GM06990 (cell line): ENCODE measurements around the gene TRNAU1AP.
"Not testable (repeated sequence)": the region's sequence is repeated elsewhere in the genome, so short reads cannot be mapped to it uniquely, and the experiment has no call there.

ENCODE experiments used
- DNase-seq: peaks from one replicate; pipeline ENCODE4 v3.0.0-alpha.2; 2011; ENCODE audit not compliant: insufficient read length; ENCODE audit errors: extremely low read depth
- H3K27me3 ChIP-seq: replicated peaks from 2 replicates; pipeline ENCODE4 v1.6.0; 2011; ENCODE audit warnings: low read length; ENCODE audit not compliant: control insufficient read depth, insufficient read depth
- H3K36me3 ChIP-seq: 2 replicates; pipeline ENCODE4 v1.5.1; 2011; ENCODE audit warnings: low read length; ENCODE audit not compliant: control insufficient read depth, insufficient read depth
- H3K4me3 ChIP-seq: replicated peaks from 2 replicates; pipeline ENCODE4 v1.5.1; 2011; ENCODE audit warnings: low read depth, mild to moderate bottlenecking, control low read depth, low read length
- CTCF ChIP-seq: IDR thresholded peaks from 2 replicates; pipeline ENCODE4 v1.5.1; 2011; ENCODE audit warnings: low read length, control low read depth, mild to moderate bottlenecking, inconsistent platforms; ENCODE audit not compliant: insufficient read depth, poor library complexity, severe bottlenecking

The TRNAU1AP gene

GRCh38 chr1:28519946-28520725 lies 32.7 kb upstream of the TRNAU1AP start:
- Histone ChIP-seq H3K27me3 (no peaks in the 10 kb centered on the region), H3K4me3 (no peak overlapping the region), H3K36me3 (peaks cover 3% of the 10 kb centered on the region; the same call in 1 of the 2 replicates)
- no peak for DNase-seq
- TF ChIP-seq CTCF: no peak

GRCh38 chr1:28520796-28521195 lies 32.1 kb upstream of the TRNAU1AP start:
- not testable (repeated sequence) for H3K4me3 ChIP-seq, DNase-seq, H3K27me3 ChIP-seq, H3K36me3 ChIP-seq

- Histone ChIP-seq H3K27me3 (no peaks in the 10 kb centered on the region), H3K4me3 (no peak overlapping the region), H3K36me3 (peaks cover 3% of the 10 kb centered on the region; the same call in 1 of the 2 replicates)
- no peak for DNase-seq
- no peak for TF ChIP-seq CTCF
These were observed 31.3 kb upstream of the TRNAU1AP start for GRCh38 chr1:28521502-28522164.

- not testable (repeated sequence) for DNase-seq, H3K27me3 ChIP-seq, H3K36me3 ChIP-seq, H3K4me3 ChIP-seq
These were observed 30.3 kb upstream of the TRNAU1AP start for GRCh38 chr1:28522537-28522936.

- H3K27me3 ChIP-seq, H3K36me3 ChIP-seq, DNase-seq, H3K4me3 ChIP-seq: not testable (repeated sequence)
These were observed 27.8 kb upstream of the TRNAU1AP start for GRCh38 chr1:28525002-28525642.

- DNase-seq: no peak
- TF ChIP-seq CTCF: no peak
- no peaks in the 10 kb centered on the region for H3K27me3 ChIP-seq
- H3K36me3 ChIP-seq: peaks cover 7% of the 10 kb centered on the region
- H3K4me3 ChIP-seq: no peak overlapping the region
These were observed 26.0 kb upstream of the TRNAU1AP start for GRCh38 chr1:28526886-28527285.

GRCh38 chr1:28530456-28530855 lies 22.4 kb upstream of the TRNAU1AP start:
- Histone ChIP-seq H3K4me3 (no peak overlapping the region), H3K36me3 (peaks cover 11% of the 10 kb centered on the region), H3K27me3 (no peaks in the 10 kb centered on the region)
- TF ChIP-seq CTCF: no peak
- DNase-seq: no peak
